Erythroblast (primary cell): ENCODE measurements around the gene PARP11.

ENCODE experiments used
- GATA1 ChIP-seq: IDR thresholded peaks from 2 replicates; pipeline ENCODE4 v1.6.1; 2011; ENCODE audit warnings: low read depth, mild to moderate bottlenecking, control low read depth, low read length, moderate library complexity
- POLR2A ChIP-seq: IDR thresholded peaks from 2 replicates; pipeline ENCODE4 v1.6.1; 2011; ENCODE audit warnings: mild to moderate bottlenecking, low read length

- TF ChIP-seq POLR2A: no peak
- TF ChIP-seq GATA1: no peak
Observed at GRCh38 chr12:3771853-3772252, 101.3 kb downstream of the PARP11 start.
